Skeletal muscle cell (primary cell): Measurements from ENCODE around the gene RPUSD1.
"Not testable (repeated sequence)": the region's sequence is repeated elsewhere in the genome, so short reads cannot be mapped to it uniquely, and the experiment has no call there.

Source experiments
- DNase-seq: peaks from one replicate; pipeline ENCODE4 v3.0.0-alpha.2; 2010; ENCODE audit warnings: low read depth
- H3K4me3 ChIP-seq: 2 replicates; pipeline ENCODE4 v1.5.1; 2011; ENCODE audit warnings: low read depth, mild to moderate bottlenecking, control low read depth, low read length, moderate library complexity

The RPUSD1 gene, protein sequence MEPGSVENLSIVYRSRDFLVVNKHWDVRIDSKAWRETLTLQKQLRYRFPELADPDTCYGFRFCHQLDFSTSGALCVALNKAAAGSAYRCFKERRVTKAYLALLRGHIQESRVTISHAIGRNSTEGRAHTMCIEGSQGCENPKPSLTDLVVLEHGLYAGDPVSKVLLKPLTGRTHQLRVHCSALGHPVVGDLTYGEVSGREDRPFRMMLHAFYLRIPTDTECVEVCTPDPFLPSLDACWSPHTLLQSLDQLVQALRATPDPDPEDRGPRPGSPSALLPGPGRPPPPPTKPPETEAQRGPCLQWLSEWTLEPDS

DNA sequence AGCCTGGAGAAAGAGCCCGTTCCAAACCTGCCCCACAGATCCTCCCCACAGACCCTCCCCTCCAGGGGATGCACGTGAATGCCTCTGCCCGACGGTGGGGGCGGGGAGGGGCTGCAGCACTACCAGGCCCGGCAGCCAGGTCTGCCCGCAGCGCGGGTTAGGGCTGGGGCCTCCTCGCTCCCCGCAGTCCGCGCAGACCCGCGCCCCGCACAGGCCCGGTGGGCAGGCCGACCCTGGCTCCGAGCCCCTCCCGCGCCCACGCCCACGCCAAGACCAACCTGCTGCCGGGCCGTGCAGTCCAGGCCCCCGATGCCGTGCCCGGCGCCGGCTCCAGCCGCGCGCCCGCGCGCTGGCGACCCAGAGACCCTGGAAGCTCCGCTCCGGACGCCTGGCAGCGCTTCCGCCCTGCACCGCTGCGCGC is at the start of gene RPUSD1:
Gene RPUSD1 (minus strand): TSS at position 404 of the 421 bp plus-strand sequence. CDS start 644 bp downstream, outside the sequence.
- no peak for DNase-seq
- H3K4me3 ChIP-seq: peak within 1 kb of the TSS; percentile 98

DNA sequence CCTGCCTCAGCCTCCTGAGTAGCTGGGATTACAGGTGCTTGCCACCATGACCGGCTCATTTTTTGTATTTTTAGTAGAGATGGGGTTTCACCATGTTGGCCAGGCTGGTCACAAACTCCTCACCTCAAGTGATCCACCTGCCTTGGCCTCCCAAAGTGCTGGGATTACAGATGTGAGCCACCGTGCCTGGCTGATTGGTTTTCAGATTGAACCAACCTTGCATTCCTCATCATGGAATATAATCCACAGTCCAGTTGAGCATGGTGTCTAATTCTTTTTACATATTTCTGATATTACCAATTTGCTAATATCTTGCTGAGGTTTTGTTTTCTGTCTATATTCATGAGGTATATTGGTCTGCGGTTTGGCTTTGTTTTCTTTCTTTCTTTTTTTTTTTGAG is 48.6 kb upstream of the RPUSD1 start:
- H3K4me3 ChIP-seq, DNase-seq: not testable (repeated sequence)

DNA sequence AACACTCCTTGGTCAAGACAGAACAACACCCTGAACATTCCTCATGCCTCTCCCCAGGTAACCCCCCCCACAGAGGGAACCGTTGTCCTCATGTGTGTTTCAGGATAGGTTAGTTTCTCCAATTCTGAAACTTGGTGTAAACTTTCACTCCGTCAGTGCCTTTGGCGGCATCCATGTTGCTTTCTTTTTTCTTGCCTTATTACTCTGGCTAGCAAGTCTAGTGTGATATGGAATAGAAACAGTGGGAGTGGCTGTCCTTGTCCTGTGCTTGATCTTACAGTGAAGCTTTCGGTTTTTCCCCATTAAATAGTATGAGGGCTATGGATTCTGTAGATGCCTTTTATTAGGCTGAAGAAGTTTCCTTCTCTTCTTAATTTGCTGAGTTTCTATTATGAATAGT is 48.0 kb upstream of the RPUSD1 start:
- no peak for DNase-seq
- H3K4me3 ChIP-seq: no peak overlapping the region

DNA sequence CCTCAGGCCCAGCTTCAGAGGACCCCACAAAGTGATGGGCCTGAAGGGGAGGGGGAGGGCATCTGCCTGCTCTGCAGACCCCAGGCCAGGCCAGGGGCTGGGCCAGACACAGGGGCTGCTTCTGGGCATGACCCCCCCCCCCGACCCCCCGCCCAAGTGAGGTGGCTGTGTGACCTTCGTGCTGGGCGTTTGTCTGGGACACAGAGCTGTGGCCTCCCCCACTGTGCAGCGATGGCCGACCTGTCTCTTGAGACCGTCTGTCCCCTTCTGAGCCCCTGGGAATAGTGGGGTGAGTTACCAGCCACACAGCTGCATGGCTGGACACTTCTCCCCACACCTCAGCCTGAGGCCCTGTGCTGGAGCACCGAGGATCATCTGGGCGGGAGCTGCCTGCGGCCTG is 47.2 kb upstream of the RPUSD1 start:
- no peak overlapping the region for H3K4me3 ChIP-seq
- no peak for DNase-seq

DNA sequence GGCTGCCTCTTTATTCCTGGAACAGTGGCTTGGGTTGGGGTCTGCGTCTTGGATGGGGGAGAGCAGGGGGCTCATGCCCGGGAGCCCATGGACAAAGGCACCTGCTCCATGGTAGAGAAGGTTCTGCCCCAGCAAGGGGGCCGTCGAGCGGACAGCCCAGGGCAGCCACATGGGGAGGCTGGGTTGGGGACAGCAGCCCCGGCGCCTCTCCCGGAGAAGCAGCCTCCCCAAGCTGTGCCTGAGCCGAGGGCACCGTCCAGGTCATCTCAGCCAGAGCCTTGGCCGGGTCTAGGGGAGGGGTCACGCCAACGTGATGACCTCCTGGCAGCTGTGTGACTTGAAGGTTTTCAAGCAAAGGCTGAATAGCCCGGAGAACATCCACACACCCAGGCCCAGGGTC is 45.2 kb upstream of the RPUSD1 start:
- H3K4me3 ChIP-seq: no peak overlapping the region
- no peak for DNase-seq

DNA sequence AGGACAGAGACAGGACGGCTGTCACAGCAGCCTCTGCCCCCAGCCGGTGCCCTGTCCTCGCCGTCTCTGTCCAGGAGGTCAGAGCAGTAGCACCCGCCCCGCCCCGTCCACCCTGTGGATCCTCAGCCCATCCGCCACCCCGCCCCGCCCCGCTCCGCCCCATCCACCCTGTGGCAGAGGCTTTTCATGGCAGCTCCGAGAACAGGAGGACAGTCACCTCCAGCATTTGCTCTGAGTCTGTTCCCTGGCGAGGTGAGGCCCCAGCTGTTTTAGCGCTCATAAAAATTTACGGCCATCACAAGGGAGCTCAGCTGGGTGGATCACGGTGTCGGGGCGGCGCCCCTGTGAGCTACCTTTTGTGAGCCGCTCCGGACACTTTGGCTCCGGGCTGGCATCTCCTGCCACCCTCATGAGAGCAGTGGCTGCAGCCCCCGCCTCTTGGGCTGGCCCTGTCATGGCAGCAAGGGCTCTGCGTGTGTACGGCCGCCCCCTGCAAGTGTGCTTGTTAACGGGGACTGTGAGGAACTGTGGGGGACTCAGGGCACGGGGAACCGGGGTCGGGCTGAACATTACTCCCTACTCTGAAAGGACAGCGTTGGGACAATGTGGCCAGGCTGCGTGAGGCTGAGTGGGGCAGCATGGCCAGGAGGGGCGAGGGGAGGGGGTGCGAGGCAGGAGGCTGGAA is 44.6 kb upstream of the RPUSD1 start:
- no peak for DNase-seq
- H3K4me3 ChIP-seq: no peak overlapping the region

DNA sequence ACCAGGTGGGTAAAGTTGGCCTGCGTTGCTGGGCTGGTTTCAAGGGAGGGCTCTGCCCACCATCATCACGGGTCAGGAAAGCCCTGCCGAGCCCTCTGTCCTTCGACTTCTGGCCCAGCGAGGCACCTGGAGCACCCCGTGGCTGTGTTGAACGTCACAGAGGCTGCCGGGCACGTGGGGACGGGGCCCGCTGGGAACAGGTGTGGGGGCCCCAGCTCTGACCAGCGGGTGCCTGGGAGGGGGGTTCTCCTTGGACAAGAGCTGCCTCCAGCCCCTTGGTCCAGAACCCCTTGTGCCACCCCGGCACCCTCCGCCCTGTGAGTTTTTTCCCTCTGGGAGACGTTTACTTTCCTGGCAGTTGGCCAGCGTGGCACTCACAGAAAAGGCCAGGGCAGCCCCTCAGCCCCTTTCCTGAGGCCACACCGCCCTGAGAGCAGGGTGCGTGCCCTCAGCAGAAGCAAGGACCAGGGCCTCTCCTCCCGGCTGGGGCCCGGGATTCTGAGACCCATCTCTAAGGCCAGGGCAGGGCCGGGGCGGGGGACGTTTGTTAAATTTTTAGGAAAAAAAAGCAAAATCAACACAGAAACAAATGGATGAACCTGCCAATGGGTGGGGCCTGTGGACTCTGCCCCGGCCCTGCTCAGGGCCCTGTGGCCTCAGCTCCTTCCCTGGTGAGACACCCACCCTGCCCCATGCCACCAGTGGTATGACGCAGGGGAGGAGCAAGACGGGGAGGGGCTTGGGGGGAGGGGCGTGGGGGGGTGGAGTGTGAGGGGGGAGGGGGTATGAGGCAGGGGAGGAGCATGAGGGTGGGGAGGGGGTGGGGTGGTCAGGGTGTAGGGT is 43.6 kb upstream of the RPUSD1 start:
- H3K4me3 ChIP-seq: no peak overlapping the region

DNA sequence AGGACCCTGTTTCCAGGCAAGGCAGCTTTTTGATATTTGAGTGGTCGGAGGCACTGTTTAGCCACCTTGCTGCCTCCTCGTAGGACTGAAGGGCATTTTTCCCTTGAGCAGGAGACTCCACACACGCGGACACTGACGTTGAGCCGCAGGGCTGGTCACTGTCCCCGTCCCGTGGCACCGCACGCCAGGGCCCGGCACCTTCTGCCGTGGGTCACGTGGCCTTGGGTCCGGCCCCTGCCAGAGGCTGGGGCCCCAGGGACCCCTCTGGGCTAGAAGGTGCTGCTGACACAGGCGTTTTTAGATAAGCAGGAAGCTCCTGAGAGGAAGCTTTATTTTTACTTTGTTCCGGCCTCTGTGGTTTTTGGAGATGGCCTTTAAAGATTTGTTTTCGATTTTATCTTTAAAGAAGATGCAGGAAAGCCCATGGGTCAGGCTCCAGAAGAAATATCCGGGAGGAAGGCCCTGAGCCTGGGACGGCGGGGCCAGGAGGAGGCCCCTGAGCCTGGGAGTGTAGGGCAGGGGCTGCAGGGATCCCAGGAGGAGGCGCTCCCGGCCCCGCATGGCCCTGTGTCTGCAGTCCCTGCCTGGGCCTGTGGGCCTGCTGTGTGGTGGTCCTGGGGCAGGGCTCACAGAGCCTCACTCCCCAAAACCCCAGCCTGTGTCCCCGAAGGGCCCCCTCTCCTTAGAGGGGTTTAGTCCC is 42.8 kb upstream of the RPUSD1 start:
- H3K4me3 ChIP-seq: no peak overlapping the region
- DNase-seq: no peak

More for the DNA sequence above, 43.6 kb upstream of the RPUSD1 start:
- DNase-seq: no peak

DNA sequence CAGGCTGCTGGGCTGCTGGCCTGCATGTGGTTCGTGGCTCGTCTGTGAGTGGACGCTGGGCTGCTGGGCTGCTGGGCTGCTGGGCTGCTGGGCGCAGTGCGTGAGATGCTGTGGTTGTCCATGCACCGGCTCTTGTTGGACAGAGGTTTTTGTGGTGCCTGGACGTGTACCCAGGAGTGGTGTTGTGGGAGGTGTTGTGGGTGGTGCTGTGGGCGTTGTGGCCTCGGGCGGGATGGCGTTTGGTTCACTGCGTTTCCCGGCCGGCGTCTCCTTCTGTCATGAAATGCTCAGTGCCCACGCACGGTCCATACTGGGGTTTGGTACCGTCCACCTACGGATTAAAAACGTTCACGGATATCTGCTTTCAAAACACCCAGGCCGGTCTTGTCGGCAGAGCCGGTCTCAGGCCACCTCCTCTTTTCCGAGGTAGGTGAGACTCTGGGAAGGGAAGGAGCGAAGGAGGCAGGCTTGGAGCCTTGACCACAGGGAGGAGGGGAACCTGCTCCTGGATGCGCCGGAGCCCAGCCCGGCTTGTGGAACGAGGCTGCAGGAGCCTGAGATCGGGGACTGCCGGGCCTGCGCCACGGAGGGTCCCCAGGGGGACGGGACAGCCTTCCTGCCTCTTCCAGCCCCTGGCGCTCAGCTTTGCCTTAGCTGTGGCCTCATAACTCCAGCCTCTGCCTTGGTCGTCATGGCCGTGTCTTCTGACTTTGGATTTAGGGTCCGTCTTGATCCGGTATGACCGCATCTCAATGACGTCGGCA is 42.1 kb upstream of the RPUSD1 start:
- no peak for DNase-seq
- H3K4me3 ChIP-seq: no peak overlapping the region

DNA sequence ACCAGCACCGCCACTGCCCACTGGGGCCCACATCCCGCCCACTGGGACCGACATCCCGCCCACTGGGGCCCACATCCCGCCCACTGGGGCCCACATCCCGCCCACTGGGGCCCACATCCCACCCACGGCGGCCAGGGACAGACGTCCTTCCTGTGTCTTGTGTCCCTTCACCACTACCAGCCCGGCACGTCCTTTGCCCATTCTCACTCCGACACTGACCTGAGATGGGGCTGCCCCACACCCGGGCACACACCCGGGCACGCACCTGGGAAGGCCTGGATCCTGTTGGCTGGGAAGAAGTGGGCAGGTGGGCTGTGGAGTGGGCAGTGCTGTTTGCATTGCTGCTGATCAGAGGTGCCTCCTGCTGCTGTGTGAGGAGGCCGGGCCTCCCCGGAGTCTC is 40.7 kb upstream of the RPUSD1 start:
- no peak for DNase-seq
- no peak overlapping the region for H3K4me3 ChIP-seq

DNA sequence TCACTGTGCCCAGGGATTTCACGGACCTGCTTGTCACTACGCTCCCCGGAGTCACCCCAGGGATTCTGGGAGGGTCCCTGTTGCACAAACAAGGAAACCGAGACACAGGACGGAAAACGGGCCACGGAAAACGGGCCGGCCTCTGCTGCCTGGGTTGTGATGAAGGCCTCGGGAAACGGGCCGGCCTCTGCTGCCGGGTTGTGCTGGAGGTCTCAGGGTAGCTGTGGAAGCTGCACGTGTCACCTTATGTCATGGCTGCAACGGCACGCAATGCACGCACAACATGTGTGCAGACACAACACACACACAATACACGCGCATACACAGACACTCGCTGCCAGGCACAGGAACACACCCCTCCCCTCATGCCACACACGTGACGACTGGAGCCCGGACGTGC is 39.3 kb upstream of the RPUSD1 start:
- H3K4me3 ChIP-seq: no peak overlapping the region
- DNase-seq: no peak

DNA sequence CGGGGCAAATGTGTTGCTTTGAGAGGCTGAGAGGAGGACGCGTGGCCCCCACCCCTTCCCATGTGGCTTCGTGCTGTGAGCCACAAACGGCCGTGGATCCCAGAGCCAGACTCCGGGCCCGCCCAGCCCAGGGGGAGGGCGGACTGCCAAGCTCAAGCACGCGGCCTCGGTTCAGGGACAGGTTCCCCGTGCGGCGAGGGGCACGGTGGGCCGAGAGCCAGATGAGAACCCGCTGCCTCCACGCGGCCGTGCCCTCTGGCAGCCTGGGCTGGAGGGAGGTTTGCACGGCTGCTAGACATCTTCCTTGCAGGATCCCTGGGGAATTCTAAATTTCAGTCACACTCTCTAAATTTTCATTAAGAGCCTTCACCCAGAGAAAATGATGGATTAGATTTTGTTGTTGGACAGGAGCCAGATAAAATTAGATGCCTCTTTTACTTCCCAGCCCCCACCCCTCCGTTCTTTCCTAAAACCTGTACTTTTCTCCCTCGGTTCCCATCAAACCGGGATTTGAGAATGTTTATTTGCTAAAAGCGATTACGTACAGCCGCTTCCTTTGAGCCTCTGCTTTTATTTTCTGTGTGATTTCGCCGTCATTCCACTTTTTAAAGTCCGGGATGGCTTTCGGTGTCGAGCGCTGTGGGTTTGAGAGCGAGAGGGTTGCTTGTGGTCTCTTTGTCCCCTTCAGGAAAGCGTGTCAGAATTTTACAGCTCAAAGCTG is 37.3 kb upstream of the RPUSD1 start:
- H3K4me3 ChIP-seq: peak overlapping the region; percentile 15

DNA sequence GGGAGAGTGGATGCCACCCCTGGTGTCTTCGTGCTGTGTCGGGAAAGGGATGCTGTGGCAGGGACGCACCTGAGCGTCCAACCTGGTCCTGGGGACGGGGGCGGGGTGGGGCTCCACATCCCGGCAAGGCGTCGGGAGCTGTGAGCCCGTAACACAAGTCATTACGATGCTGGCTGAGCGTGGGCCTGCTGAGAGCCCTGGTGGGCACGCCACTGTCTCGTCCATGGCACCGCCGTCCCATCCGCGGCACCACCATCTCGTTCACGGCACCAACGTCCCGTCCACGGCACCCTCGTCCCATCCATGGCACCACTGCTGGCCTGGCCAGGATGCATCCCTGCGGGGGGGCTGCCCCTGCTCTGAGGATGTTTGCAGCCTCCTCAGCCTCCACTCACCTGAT is 36.4 kb upstream of the RPUSD1 start:
- H3K4me3 ChIP-seq: no peak overlapping the region
- DNase-seq: no peak

More for the DNA sequence above, 37.3 kb upstream of the RPUSD1 start:
- DNase-seq: no peak

DNA sequence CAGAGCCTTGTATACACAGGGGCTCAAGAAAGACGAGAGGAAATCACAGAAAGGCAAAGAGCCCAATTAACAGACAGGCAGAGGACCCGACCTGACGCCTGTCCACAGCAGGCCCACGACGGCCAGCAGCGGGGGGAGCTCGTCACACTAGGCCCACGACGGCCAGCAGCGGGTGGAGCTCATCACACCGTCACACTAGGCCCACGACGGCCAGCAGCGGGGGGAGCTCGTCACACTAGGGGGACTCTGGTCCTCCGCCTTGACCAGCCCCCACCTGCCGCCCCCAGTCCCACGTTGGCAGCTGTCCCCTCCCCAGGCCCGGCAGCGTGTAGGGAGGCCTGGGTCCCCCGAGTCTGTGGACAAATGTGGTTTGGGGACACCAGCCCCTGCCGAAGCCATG is 36.0 kb upstream of the RPUSD1 start:
- no peak for DNase-seq
- H3K4me3 ChIP-seq: no peak overlapping the region

DNA sequence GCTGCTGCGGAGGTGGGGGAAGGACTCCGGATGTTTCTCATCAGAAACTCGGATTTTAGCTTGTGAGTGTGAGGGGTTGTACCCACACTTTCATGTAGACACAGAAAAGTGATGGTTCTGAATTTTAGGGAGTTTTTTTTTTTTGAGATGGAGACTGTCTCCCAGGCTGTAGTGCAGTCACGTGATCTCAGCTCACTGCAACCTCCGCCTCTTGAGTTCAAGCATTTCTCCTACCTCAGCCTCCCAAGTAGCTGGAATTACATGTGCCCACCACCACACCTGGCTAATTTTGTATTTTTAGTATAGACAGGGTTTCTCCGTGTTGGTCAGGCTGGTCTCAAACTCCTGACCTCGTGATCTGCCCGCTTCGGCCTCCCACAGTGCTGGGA is 34.7 kb upstream of the RPUSD1 start:
- H3K4me3 ChIP-seq: no peak overlapping the region
- no peak for DNase-seq

DNA sequence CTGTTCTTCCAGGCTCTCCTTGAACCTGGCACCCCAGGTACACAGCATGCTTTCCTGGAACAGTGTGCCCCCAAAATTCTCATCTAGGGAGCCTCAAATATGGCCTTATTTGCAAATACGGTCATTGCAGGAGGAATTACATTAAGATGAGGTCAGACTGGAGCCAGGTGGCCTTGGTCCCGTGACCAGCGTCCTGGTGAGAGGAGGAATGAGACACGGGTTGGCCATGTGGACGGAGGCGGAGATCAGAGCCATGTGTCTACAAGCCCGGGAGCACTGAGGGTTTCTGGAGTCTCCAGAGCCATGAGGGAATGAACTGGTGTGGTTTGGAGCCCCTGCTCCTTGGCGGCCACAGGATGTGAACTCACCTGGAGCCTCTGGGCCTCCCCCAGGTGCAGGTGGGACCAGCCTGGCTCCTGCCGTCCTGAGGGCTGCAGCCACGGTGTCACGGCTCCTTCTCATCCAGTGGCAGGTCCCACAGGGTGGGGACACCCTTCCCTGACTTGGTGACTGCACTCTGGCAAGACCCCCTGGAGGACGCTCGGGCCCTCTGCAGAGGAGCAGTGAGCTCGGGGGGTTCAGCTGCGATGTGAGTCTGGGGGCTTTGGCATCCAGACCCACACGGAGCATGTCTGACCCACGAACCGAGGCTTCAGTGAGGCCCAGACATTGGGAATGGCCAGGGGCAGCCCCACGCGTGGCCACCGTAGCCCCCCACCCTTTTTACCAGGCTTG is 34.2 kb upstream of the RPUSD1 start:
- no peak for DNase-seq
- H3K4me3 ChIP-seq: no peak overlapping the region

DNA sequence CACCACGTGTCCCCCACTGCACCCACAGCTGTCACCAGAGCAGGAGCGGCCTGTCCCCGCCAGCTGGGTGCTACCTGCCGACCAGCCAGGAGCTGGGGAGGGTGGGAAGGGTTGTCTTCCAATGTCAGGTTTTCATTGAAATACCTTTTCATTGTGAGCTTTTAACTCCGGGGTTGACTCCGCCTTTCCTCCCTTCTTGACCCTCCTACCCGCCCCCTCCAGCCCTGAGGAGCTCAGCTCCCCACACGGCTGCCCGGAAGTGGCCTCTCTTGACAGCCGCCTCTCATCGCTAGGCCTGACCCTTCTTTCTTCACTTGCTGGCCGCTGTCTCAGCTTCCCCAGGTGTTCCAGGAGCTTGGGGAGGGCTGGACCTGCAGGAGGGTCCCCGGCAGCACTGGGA is 33.6 kb upstream of the RPUSD1 start:
- H3K4me3 ChIP-seq: no peak overlapping the region
- DNase-seq: no peak

DNA sequence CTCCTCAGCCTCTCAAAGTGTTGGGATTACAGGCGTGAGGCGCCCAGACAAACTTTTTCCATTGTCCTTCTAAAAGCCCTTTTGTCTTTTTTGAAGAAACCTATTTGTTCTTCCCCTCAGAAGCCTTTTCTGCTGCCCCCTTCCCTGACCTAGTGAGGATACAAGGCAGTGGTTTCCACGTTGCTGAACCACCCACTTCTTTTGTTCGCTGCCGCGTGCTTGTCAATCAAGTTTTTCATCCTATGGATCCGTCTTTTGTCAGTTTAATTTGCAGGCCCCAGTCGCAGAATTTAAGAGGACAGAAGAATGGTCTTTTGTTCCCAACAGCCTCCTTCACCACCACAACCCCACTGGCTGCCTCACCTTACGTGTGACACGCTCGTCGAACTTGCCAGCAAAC is 32.6 kb upstream of the RPUSD1 start:
- H3K4me3 ChIP-seq: no peak overlapping the region
- DNase-seq: no peak
